ENCODE measurements around the gene PRR16. TPM values are rescaled to one million over a fixed set of nuclear protein-coding genes. Genes with fewer than 3 reads are reported as not detected.
"Not testable (repeated sequence)": the region's sequence is repeated elsewhere in the genome, so short reads cannot be mapped to it uniquely, and the experiment has no call there.

The PRR16 gene
- total RNA-seq (2014; rRNA removed; shearing (Covaris generic)): 16.5 and 20.8 TPM in 2 replicates

- peak; percentile 77 for DNase-seq (ENCODE audit: low read depth)
These were observed at the start of gene PRR16 for GRCh38 chr5:120463991-120464626. Gene PRR16, plus strand, starts transcription at chr5:120464300.

GRCh38 chr5:120415985-120416384 is 48.1 kb upstream of the PRR16 start:
- peak; percentile 45 for DNase-seq (ENCODE audit: low read depth)

GRCh38 chr5:120419127-120419526 is 45.0 kb upstream of the PRR16 start:
- DNase-seq (ENCODE audit: low read depth): peak; percentile 63

- not testable (repeated sequence) for DNase-seq (ENCODE audit: low read depth)
These were observed 37.3 kb upstream of the PRR16 start for GRCh38 chr5:120426633-120427275.

GRCh38 chr5:120430572-120430971 is 33.5 kb upstream of the PRR16 start:
- no peak for DNase-seq (ENCODE audit: low read depth)

- no peak for DNase-seq (ENCODE audit: low read depth)
These were observed 31.2 kb upstream of the PRR16 start for GRCh38 chr5:120432861-120433260.

- no peak for DNase-seq (ENCODE audit: low read depth)
These were observed 29.0 kb upstream of the PRR16 start for GRCh38 chr5:120435129-120435528.

- no peak for DNase-seq (ENCODE audit: low read depth)
These were observed 27.1 kb upstream of the PRR16 start for GRCh38 chr5:120436996-120437395.

GRCh38 chr5:120442694-120443093 is 21.4 kb upstream of the PRR16 start:
- no peak for DNase-seq (ENCODE audit: low read depth)

GRCh38 chr5:120443607-120444006 is 20.5 kb upstream of the PRR16 start:
- no peak for DNase-seq (ENCODE audit: low read depth)

GRCh38 chr5:120446068-120446492 is 18.0 kb upstream of the PRR16 start:
- DNase-seq (ENCODE audit: low read depth): peak; percentile 89

GRCh38 chr5:120446901-120447300 is 17.2 kb upstream of the PRR16 start:
- no peak for DNase-seq (ENCODE audit: low read depth)

GRCh38 chr5:120447706-120448239 is 16.3 kb upstream of the PRR16 start:
- peak; percentile 35 for DNase-seq (ENCODE audit: low read depth)

- DNase-seq (ENCODE audit: low read depth): peak; percentile 56
These were observed 14.6 kb upstream of the PRR16 start for GRCh38 chr5:120449501-120449900.

GRCh38 chr5:120450910-120451309 is 13.2 kb upstream of the PRR16 start:
- no peak for DNase-seq (ENCODE audit: low read depth)

- no peak for DNase-seq (ENCODE audit: low read depth)
These were observed 12.7 kb upstream of the PRR16 start for GRCh38 chr5:120451445-120451844.

- no peak for DNase-seq (ENCODE audit: low read depth)
These were observed 11.6 kb upstream of the PRR16 start for GRCh38 chr5:120452471-120452870.

- DNase-seq (ENCODE audit: low read depth): peak; percentile 82
These were observed 9.9 kb upstream of the PRR16 start for GRCh38 chr5:120454094-120454798.

- DNase-seq (ENCODE audit: low read depth): no peak
These were observed 8.1 kb upstream of the PRR16 start for GRCh38 chr5:120456006-120456405.

- peak; percentile 83 for DNase-seq (ENCODE audit: low read depth)
These were observed 6.1 kb upstream of the PRR16 start for GRCh38 chr5:120457839-120458507.

GRCh38 chr5:120458508-120458847 is 5.6 kb upstream of the PRR16 start:
- DNase-seq (ENCODE audit: low read depth): not testable (repeated sequence)

- no peak for DNase-seq (ENCODE audit: low read depth)
These were observed 2.8 kb upstream of the PRR16 start for GRCh38 chr5:120461251-120461650.
